NCI-H2227 (cell line): ENCODE measurements around the gene ANTKMT.

Source experiments
- DNase-seq: peaks from one replicate; lab custom pipeline; 2025; ENCODE audit not compliant: unreplicated experiment; lab: John Stamatoyannopoulos, UW

The ANTKMT gene

GRCh38 chr16:761625-762513 lies 40.9 kb downstream of the ANTKMT start:
- no peak for DNase-seq

GRCh38 chr16:762595-763268 lies 41.8 kb downstream of the ANTKMT start:
- no peak for DNase-seq

- DNase-seq, result no peak
These were observed 42.6 kb downstream of the ANTKMT start for GRCh38 chr16:763369-764183.

- DNase-seq, result no peak
These were observed 43.3 kb downstream of the ANTKMT start for GRCh38 chr16:764184-764750.

GRCh38 chr16:764848-765487 lies 44.0 kb downstream of the ANTKMT start:
- no peak for DNase-seq

- DNase-seq, result no peak
These were observed 44.5 kb downstream of the ANTKMT start for GRCh38 chr16:765488-765865.

- no peak for DNase-seq
These were observed 45.3 kb downstream of the ANTKMT start for GRCh38 chr16:766008-766819.

- DNase-seq, result no peak
These were observed 46.1 kb downstream of the ANTKMT start for GRCh38 chr16:766820-767640.

GRCh38 chr16:767743-768235 lies 46.8 kb downstream of the ANTKMT start:
- no peak for DNase-seq

- no peak for DNase-seq
These were observed 47.5 kb downstream of the ANTKMT start for GRCh38 chr16:768428-768827.

- DNase-seq, result no peak
These were observed 48.3 kb downstream of the ANTKMT start for GRCh38 chr16:769184-769784.

- no peak for DNase-seq
These were observed 49.0 kb downstream of the ANTKMT start for GRCh38 chr16:769934-770333.

GRCh38 chr16:770411-770810 lies 49.5 kb downstream of the ANTKMT start:
- no peak for DNase-seq
